Esophagus muscularis mucosa (tissue), 4 donors: Measurements from ENCODE around the gene GGCX.

Experiments
- EP300 ChIP-seq: sonication (generic); formaldehyde crosslinking; IDR thresholded peaks from one replicate; pipeline ENCODE4 v1.6.1; 2017; ENCODE audit warnings: antibody characterized with exemption
- POLR2A ChIP-seq: fragments of 450-650 bp; IDR thresholded peaks from one replicate; pipeline ENCODE4 v1.6.1; 2017; ENCODE audit warnings: antibody characterized with exemption, moderate library complexity, mild to moderate bottlenecking, low read depth
- POLR2AphosphoS5 ChIP-seq, 2 donors: sonication (generic); formaldehyde crosslinking; IDR thresholded peaks; one replicate each; pipeline ENCODE4 v1.6.1; 2017; ENCODE audit warnings: antibody characterized with exemption in 2 of 2
- TF ChIP-seq, protein P1 (sequence below), 3 experiments: fragments of 200-600 bp in 2 of 3; fragments of 450-650 bp in 1 of 3; sonication (generic) in 2 of 3; IDR thresholded peaks; one replicate each; pipeline ENCODE4 v1.5.1; 2017 to 2019; ENCODE audit warnings: antibody characterized with exemption in 3 of 3, mild to moderate bottlenecking in 2 of 3, moderate library complexity in 1 of 3

DNA sequence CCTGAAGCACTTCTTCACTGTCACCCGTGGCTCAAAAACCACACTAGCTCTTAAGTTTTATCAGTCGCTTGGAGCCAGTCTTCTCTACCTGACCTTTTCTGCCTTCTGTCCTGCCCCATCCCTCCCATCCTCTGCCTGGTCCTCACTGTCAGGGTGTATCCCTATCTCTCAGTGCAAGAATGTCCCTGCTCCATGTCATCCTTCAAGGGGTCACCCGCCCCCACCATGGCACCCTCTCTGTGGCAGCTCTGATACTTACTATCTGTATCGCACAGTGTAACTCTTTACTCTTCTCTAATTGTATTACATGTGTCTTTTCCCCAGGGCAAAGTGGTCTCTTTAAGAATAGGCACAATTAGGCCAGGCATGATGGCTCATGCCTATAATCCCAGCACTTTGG lies 27.4 kb upstream of the GGCX start:
- TF ChIP-seq, protein P1, sequence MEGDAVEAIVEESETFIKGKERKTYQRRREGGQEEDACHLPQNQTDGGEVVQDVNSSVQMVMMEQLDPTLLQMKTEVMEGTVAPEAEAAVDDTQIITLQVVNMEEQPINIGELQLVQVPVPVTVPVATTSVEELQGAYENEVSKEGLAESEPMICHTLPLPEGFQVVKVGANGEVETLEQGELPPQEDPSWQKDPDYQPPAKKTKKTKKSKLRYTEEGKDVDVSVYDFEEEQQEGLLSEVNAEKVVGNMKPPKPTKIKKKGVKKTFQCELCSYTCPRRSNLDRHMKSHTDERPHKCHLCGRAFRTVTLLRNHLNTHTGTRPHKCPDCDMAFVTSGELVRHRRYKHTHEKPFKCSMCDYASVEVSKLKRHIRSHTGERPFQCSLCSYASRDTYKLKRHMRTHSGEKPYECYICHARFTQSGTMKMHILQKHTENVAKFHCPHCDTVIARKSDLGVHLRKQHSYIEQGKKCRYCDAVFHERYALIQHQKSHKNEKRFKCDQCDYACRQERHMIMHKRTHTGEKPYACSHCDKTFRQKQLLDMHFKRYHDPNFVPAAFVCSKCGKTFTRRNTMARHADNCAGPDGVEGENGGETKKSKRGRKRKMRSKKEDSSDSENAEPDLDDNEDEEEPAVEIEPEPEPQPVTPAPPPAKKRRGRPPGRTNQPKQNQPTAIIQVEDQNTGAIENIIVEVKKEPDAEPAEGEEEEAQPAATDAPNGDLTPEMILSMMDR (IDR thresholded peaks at IDR 0.05), result no peak
- TF ChIP-seq EP300, result no peak
- no peak for TF ChIP-seq POLR2A
- no peak for TF ChIP-seq POLR2AphosphoS5 (IDR thresholded peaks at IDR 0.05)
